GM12891 (cell line): Measurements from ENCODE around the gene UNC5A.

ENCODE experiments used
- POLR2A ChIP-seq: IDR thresholded peaks from 2 replicates; pipeline ENCODE4 v1.6.1; 2011; ENCODE audit warnings: low read depth, low read length, control low read depth
- POLR2AphosphoS5 ChIP-seq: IDR thresholded peaks from 2 replicates; pipeline ENCODE4 v1.6.1; 2011; ENCODE audit warnings: low read depth, low read length, control low read depth
- TAF1 ChIP-seq: IDR thresholded peaks from 2 replicates; pipeline ENCODE4 v1.6.1; 2011; ENCODE audit warnings: low read depth, low read length, control low read depth

GRCh38 chr5:176912115-176912514 is 101.8 kb downstream of the UNC5A start:
- TF ChIP-seq POLR2A, result no peak
- TF ChIP-seq POLR2AphosphoS5, result no peak
- no peak for TF ChIP-seq TAF1
